ENCODE data around the gene FAM153A.
"Not testable (repeated sequence)": the region's sequence is repeated elsewhere in the genome, so short reads cannot be mapped to it uniquely, and the experiment has no call there.

FAM153A gene

GRCh38 chr5:177782792-177783633, at the start of gene FAM153A:
FAM153A (minus strand) TSS chr5:177782899.
- DNase-seq = not testable (repeated sequence)

GRCh38 chr5:177832287-177832686, 49.6 kb upstream of the FAM153A start:
- DNase-seq = not testable (repeated sequence)

- DNase-seq = not testable (repeated sequence)
Observed at GRCh38 chr5:177826073-177826472, 43.4 kb upstream of the FAM153A start.

- not testable (repeated sequence) for DNase-seq
Observed at GRCh38 chr5:177824776-177825175, 42.1 kb upstream of the FAM153A start.

- not testable (repeated sequence) for DNase-seq
Observed at GRCh38 chr5:177822489-177822888, 39.8 kb upstream of the FAM153A start.

GRCh38 chr5:177819664-177820063, 37.0 kb upstream of the FAM153A start:
- not testable (repeated sequence) for DNase-seq

- not testable (repeated sequence) for DNase-seq
Observed at GRCh38 chr5:177812814-177813425, 30.2 kb upstream of the FAM153A start.

GRCh38 chr5:177812160-177812743, 29.6 kb upstream of the FAM153A start:
- not testable (repeated sequence) for DNase-seq

GRCh38 chr5:177809209-177809913, 26.7 kb upstream of the FAM153A start:
- not testable (repeated sequence) for DNase-seq

GRCh38 chr5:177808420-177808819, 25.7 kb upstream of the FAM153A start:
- DNase-seq = not testable (repeated sequence)

- DNase-seq = not testable (repeated sequence)
Observed at GRCh38 chr5:177807265-177807664, 24.6 kb upstream of the FAM153A start.

- not testable (repeated sequence) for DNase-seq
Observed at GRCh38 chr5:177801427-177801826, 18.7 kb upstream of the FAM153A start.

GRCh38 chr5:177798237-177798840, 15.6 kb upstream of the FAM153A start:
- DNase-seq = not testable (repeated sequence)

- not testable (repeated sequence) for DNase-seq
Observed at GRCh38 chr5:177793272-177793671, 10.6 kb upstream of the FAM153A start.

GRCh38 chr5:177791649-177792048, 8.9 kb upstream of the FAM153A start:
- DNase-seq = not testable (repeated sequence)

GRCh38 chr5:177782169-177782568, 530 bp downstream of the FAM153A start:
- DNase-seq = not testable (repeated sequence)

GRCh38 chr5:177771206-177771605, 11.5 kb downstream of the FAM153A start:
- DNase-seq = not testable (repeated sequence)

GRCh38 chr5:177770646-177771045, 12.1 kb downstream of the FAM153A start:
- not testable (repeated sequence) for DNase-seq

- DNase-seq = not testable (repeated sequence)
Observed at GRCh38 chr5:177763737-177764508, 18.8 kb downstream of the FAM153A start.

GRCh38 chr5:177760954-177761353, 21.7 kb downstream of the FAM153A start:
- DNase-seq = not testable (repeated sequence)

- not testable (repeated sequence) for DNase-seq
Observed at GRCh38 chr5:177747354-177747753, 35.3 kb downstream of the FAM153A start.

- not testable (repeated sequence) for DNase-seq
Observed at GRCh38 chr5:177724858-177725257, 57.8 kb downstream of the FAM153A start.
